Tibial nerve (tissue), 3 donors: ENCODE data around the gene PRDM10.

Experiments used
- POLR2A ChIP-seq, 2 donors: fragments of 450-650 bp; IDR thresholded peaks; one replicate each; pipeline ENCODE4 v1.6.1; 2017; ENCODE audit warnings: antibody characterized with exemption in 2 of 2, mild to moderate bottlenecking in 2 of 2, moderate library complexity in 2 of 2
- TF ChIP-seq, protein P1 (sequence below), 5 experiments: fragments of 200-600 bp in 3 of 5; fragments of 450-650 bp in 2 of 5; sonication (generic) in 3 of 5; IDR thresholded peaks; one replicate each; pipeline ENCODE4 v1.5.1; 2016 to 2019; ENCODE audit warnings: antibody characterized with exemption in 5 of 5, mild to moderate bottlenecking in 3 of 5, moderate library complexity in 2 of 5

DNA sequence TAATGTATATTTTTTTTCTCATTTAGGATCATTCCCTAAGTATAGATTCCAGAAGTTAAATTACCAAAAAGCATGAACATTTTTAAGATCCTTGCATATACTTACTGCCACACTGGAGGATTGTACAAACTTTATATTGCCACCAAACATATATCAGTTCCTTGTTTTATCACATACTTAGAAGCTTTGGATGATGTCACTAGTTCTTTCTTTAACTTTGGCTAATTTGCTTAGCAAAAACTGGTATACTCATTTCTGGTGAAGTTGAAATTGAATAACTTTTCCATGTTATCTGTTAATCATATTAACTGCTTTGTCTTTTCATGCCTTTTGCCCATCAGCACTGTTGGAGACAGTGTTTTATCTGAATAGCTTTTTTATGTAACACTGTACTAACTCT is 31.6 kb upstream of the PRDM10 start:
- TF ChIP-seq POLR2A (IDR thresholded peaks at IDR 0.05): no peak
- TF ChIP-seq, protein P1, sequence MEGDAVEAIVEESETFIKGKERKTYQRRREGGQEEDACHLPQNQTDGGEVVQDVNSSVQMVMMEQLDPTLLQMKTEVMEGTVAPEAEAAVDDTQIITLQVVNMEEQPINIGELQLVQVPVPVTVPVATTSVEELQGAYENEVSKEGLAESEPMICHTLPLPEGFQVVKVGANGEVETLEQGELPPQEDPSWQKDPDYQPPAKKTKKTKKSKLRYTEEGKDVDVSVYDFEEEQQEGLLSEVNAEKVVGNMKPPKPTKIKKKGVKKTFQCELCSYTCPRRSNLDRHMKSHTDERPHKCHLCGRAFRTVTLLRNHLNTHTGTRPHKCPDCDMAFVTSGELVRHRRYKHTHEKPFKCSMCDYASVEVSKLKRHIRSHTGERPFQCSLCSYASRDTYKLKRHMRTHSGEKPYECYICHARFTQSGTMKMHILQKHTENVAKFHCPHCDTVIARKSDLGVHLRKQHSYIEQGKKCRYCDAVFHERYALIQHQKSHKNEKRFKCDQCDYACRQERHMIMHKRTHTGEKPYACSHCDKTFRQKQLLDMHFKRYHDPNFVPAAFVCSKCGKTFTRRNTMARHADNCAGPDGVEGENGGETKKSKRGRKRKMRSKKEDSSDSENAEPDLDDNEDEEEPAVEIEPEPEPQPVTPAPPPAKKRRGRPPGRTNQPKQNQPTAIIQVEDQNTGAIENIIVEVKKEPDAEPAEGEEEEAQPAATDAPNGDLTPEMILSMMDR (IDR thresholded peaks at IDR 0.05): no peak
